HepG2 (cell line): Measurements from ENCODE around the gene SQSTM1. TPM values are rescaled to one million over a fixed set of nuclear protein-coding genes. Genes with fewer than 3 reads are reported as not detected.

Experiments
- ATAC-seq: fragments of 200-7000 bp; cut with Tn5 transposase; 3 replicates; pipeline ENCODE4 v1.9.1; 2020; ENCODE audit warnings: mild to moderate bottlenecking, moderate library complexity
- BruUV-seq: library from RNA; stranded (reverse); fragments of 400-500 nt; replicated peaks from 2 replicates; lab custom pipeline; 2021; lab: Mats Ljungman, UMichigan
- CTCF ChIA-PET: fragments of 300-600 bp; formaldehyde crosslinking; extraction: SDS; loops from one replicate; lab custom pipeline; 2021; ENCODE audit warnings: low total read pairs, inconsistent platforms, low intra/inter-chr PET ratio; lab: Yijun Ruan, JAX
- POLR2A ChIA-PET: fragments of 350-600 bp; sonication (Branson Sonifier 250); formaldehyde crosslinking; loops from one replicate; lab custom pipeline; 2020; ENCODE audit warnings: antibody characterized with exemption, inconsistent platforms; lab: Yijun Ruan, JAX
- DNase-seq: peaks from one replicate; pipeline ENCODE4 v3.0.0-alpha.2; 2015; ENCODE audit warnings: low spot score
- FAIRE-seq: peaks from 3 replicates; lab custom pipeline; 2011; peaks lifted over from hg19 to GRCh38; lab: Jason Lieb, UNC
- H2AFZ ChIP-seq: one replicate; pipeline ENCODE4 v1.6.1; 2011; ENCODE audit warnings: low read length, inconsistent platforms
- H3K27ac ChIP-seq: fragments of 300-600 bp; 3 replicates; pipeline ENCODE4 v1.8.0; 2011; ENCODE audit warnings: mixed run types, mild to moderate bottlenecking, mixed read lengths, low read length, inconsistent platforms; ENCODE audit not compliant: insufficient read depth; ENCODE audit errors: extremely low read length
- H3K27me3 ChIP-seq, 2 experiments: fragments of 200-600 bp in 1 of 2; 2 replicates in 1 of 2; 3 replicates in 1 of 2; pipeline versions ENCODE4 v1.6.0 to v1.8.0; 2011; ENCODE audit warnings: low read length in 2 of 2, mild to moderate bottlenecking in 2 of 2, moderate library complexity in 2 of 2, inconsistent platforms in 1 of 2; ENCODE audit not compliant: insufficient read depth in 2 of 2, control insufficient read depth in 1 of 2
- H3K36me3 ChIP-seq, 2 experiments: fragments of 200-600 bp in 1 of 2; replicated peaks in 1 of 2; 2 replicates in 1 of 2; 3 replicates in 1 of 2; pipeline versions ENCODE4 v1.5.1 to v1.8.0; 2011; ENCODE audit warnings: low read length in 2 of 2, inconsistent platforms in 1 of 2; ENCODE audit not compliant: insufficient read depth in 2 of 2, control insufficient read depth in 1 of 2
- H3K4me1 ChIP-seq: 2 replicates; pipeline ENCODE4 v1.5.1; 2012; ENCODE audit warnings: low read length, inconsistent platforms; ENCODE audit not compliant: insufficient read depth
- H3K4me2 ChIP-seq: 2 replicates; pipeline ENCODE4 v1.6.0; 2011; ENCODE audit warnings: low read depth, low read length, inconsistent platforms
- H3K4me3 ChIP-seq, 3 experiments: fragments of 200-600 bp in 1 of 3; sonication (generic), shearing (Covaris generic) in 1 of 3; replicated peaks in 1 of 3; 2 replicates each; pipeline ENCODE4 v1.5.1; 2011 to 2016; ENCODE audit warnings: low read length in 3 of 3, inconsistent platforms in 2 of 3, low read depth in 2 of 3, mild to moderate bottlenecking in 2 of 3, control low read depth in 1 of 3, mixed read lengths in 1 of 3; ENCODE audit not compliant: insufficient read depth in 1 of 3
- H3K79me2 ChIP-seq: one replicate; pipeline ENCODE4 v1.6.1; 2011; ENCODE audit warnings: low read length, inconsistent platforms; ENCODE audit not compliant: insufficient read depth
- H3K9ac ChIP-seq: 2 replicates; pipeline ENCODE4 v1.6.0; 2011; ENCODE audit warnings: mild to moderate bottlenecking, low read depth, low read length, inconsistent platforms; ENCODE audit not compliant: insufficient read depth
- H3K9me3 ChIP-seq: 2 replicates; pipeline ENCODE4 v1.5.1; 2012; ENCODE audit warnings: mild to moderate bottlenecking, low read length
- H4K20me1 ChIP-seq: 2 replicates; pipeline ENCODE4 v1.6.0; 2011; ENCODE audit warnings: inconsistent platforms, mild to moderate bottlenecking, low read length, moderate library complexity; ENCODE audit not compliant: insufficient read depth
- HMGXB4 ChIP-seq, 2 experiments: sonication (generic) in 1 of 2; formaldehyde crosslinking in 1 of 2; IDR thresholded peaks; 2 replicates each; pipeline versions ENCODE4 v1.4.0 to v1.6.1; 2018 to 2020; ENCODE audit warnings: missing genetic modification reagents in 2 of 2, borderline replicate concordance in 1 of 2, low read depth in 1 of 2, mild to moderate bottlenecking in 1 of 2, missing biosample characterization in 1 of 2
- NFIB ChIP-seq: sonication (generic); formaldehyde crosslinking; IDR thresholded peaks from 2 replicates; pipeline ENCODE4 v1.9.0; 2021; ENCODE audit warnings: missing genetic modification reagents, mild to moderate bottlenecking, borderline replicate concordance
- POLR2AphosphoS2 ChIP-seq: IDR thresholded peaks from 2 replicates; pipeline ENCODE4 v1.6.1; 2011; ENCODE audit warnings: low read depth, low read length, improper control_type of control experiment
- SAFB2 ChIP-seq: sonication (generic); formaldehyde crosslinking; IDR thresholded peaks from 2 replicates; pipeline ENCODE4 v1.5.1; 2020; ENCODE audit warnings: missing genetic modification reagents, low read depth, mild to moderate bottlenecking, borderline replicate concordance
- SIX4 ChIP-seq: sonication (generic); formaldehyde crosslinking; IDR thresholded peaks from 2 replicates; pipeline ENCODE4 v1.4.0; 2020; ENCODE audit warnings: missing genetic modification reagents
- ZNF75D ChIP-seq: sonication (generic); formaldehyde crosslinking; IDR thresholded peaks from 2 replicates; pipeline ENCODE4 v1.8.1; 2023; ENCODE audit warnings: missing genetic modification reagents, mild to moderate bottlenecking, borderline replicate concordance
- ZNF768 ChIP-seq: sonication (generic); formaldehyde crosslinking; IDR thresholded peaks from 2 replicates; pipeline ENCODE4 v1.4.0; 2020; ENCODE audit warnings: missing genetic modification reagents
- WGBS: methylation state at CpG from one replicate; pipeline ENCODE4 v1.1.6; 2017; ENCODE audit warnings: low lambda C conversion rate; 5-methylcytosine and 5-hydroxymethylcytosine counted together
- in situ Hi-C: cut with HindIII; loops from 2 replicates; pipeline ENCODE4 v1.10.0; 2017; ENCODE audit warnings: low pct_unique_long_range_greater_than_20kb; ENCODE audit not compliant: extremely low pct_ligation_motif_present
- intact Hi-C: fragments of 100-400 bp; cut with micrococcal nuclease; formaldehyde crosslinking; loops from one replicate; pipeline ENCODE4 v1.10.0; 2022; ENCODE audit not compliant: unreplicated experiment
- polyA plus RNA-seq, 8 experiments: library from polyadenylated mRNA; depleted of rRNA in 3 of 8; stranded (reverse) in 7 of 8; unstranded in 1 of 8; fragments of >200 nt; fragmentation: Illumina TruSeq in 4 of 8; extraction: Trizol in 4 of 8; gene quantifications; 2 replicates each; pipeline versions ENCODE4 v1.2.1 to v1.2.3, GENCODE V29; 2011 to 2016; ENCODE audit warnings: low read depth in 4 of 8, missing spikeins in 1 of 8, mixed read lengths in 1 of 8; ENCODE audit not compliant: insufficient read depth in 1 of 8
- total RNA-seq, 5 experiments: library from RNA; depleted of rRNA; stranded (reverse); fragments of >200 nt; fragmentation: Illumina TruSeq; extraction: Trizol; gene quantifications; 2 replicates each; pipeline ENCODE4 v1.2.3, GENCODE V29; 2016; ENCODE audit warnings: low read depth in 1 of 5
- TF ChIP-seq, protein P1 (sequence below): sonication (generic); formaldehyde crosslinking; IDR thresholded peaks from 2 replicates; pipeline ENCODE4 v1.4.0; 2020; ENCODE audit warnings: missing genetic modification reagents, borderline replicate concordance
- TF ChIP-seq, protein P2 (sequence below): IDR thresholded peaks from 2 replicates; pipeline ENCODE4 v1.6.1; 2016; ENCODE audit warnings: low read depth
- TF ChIP-seq, protein P3 (sequence below): sonication (generic); formaldehyde crosslinking; IDR thresholded peaks from 2 replicates; pipeline ENCODE4 v1.4.0; 2020; ENCODE audit warnings: missing genetic modification reagents
- TF ChIP-seq, protein P4 (sequence below): sonication (generic); formaldehyde crosslinking; IDR thresholded peaks from 2 replicates; pipeline ENCODE4 v1.4.0; 2020; ENCODE audit warnings: missing genetic modification reagents

Gene SQSTM1
- total and polyA plus RNA-seq, 2 of the 13 experiments (the other 11 are each of a cell fraction or from before 2014, with no cell fraction given), result 90.9 to 160 TPM

DNA sequence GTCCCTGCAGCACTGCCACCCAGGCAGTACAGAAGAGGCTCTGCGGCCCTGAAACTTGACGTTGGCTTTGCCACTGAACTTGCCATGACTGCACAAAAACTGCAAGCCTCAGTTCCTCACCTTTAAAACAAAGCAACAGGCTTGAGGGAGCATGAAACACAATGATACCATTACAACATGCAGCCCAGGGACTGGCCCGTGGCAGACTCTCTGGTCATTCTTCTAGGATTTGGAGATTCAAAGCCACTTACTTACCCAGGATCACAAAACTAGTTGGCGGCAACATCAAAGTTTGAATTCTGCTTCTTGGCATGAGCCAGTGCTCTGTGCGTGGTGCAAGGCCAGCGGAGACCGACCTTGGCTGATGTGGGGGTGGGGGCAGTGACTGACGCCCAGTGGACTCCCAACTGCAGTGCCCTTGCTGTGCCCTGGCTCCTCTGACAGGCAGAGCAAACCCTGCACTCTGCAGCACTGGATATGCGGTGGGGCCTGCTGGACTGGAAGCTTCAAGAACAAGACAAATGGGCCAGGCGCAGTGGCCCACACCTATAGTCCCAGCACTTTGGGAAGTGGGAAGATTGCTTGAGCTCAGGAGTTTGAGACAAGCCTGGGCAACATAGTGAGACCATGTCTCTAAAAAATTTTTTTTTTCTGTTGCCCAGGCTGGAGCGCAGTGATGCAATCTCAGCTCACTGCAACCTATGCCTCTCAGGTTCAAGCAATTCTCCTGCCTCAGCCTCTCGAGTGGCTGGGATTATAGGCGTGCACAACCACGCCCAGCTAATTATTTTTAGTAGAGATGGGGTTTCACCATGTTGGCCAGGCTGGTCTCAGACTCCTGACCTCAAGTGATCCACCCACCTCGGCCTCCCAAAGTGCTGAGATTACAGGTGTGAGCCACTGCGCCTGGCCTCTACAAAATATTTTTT, 18.9 kb downstream of the SQSTM1 start:
- Histone ChIP-seq H3K4me3 (no peak overlapping the region), H3K36me3 (peaks cover 14 to 35% of the 10 kb centered on the region in 2 experiments; a peak in 3 of 5 replicates), H3K9ac (no peak overlapping the region), H3K4me2 (no peak overlapping the region), H3K27ac (peak overlapping the region; percentile 15), H3K27me3 (no peaks in the 10 kb centered on the region), H3K9me3 (no peaks in the 10 kb centered on the region), H3K79me2 (no peaks in the 10 kb centered on the region), H4K20me1 (peaks cover 9% of the 10 kb centered on the region; the same call in 1 of the 2 replicates), H3K4me1 (peaks cover 7% of the 10 kb centered on the region; the same call in 1 of the 2 replicates), H2AFZ (no peak overlapping the region)
- 86% methylated on average over 10 of the region's 16 CpGs for WGBS
- intact Hi-C loops (no loop called here), in situ Hi-C loops (no loop called here)
- DNase-seq (no peak), ATAC-seq (peak; percentile 36), FAIRE-seq (no peak)
- CTCF ChIA-PET, result no interaction called here
- BruUV-seq, result no TSS peak
- POLR2A ChIA-PET, result interaction anchor here (0.7 to 4.3 kb wide), 3 partner anchors 12 to 20 kb away, joined by 3 to 19 read pairs (median 4); partner anchors contain the start of gene SQSTM1
- TF ChIP-seq, protein P1, sequence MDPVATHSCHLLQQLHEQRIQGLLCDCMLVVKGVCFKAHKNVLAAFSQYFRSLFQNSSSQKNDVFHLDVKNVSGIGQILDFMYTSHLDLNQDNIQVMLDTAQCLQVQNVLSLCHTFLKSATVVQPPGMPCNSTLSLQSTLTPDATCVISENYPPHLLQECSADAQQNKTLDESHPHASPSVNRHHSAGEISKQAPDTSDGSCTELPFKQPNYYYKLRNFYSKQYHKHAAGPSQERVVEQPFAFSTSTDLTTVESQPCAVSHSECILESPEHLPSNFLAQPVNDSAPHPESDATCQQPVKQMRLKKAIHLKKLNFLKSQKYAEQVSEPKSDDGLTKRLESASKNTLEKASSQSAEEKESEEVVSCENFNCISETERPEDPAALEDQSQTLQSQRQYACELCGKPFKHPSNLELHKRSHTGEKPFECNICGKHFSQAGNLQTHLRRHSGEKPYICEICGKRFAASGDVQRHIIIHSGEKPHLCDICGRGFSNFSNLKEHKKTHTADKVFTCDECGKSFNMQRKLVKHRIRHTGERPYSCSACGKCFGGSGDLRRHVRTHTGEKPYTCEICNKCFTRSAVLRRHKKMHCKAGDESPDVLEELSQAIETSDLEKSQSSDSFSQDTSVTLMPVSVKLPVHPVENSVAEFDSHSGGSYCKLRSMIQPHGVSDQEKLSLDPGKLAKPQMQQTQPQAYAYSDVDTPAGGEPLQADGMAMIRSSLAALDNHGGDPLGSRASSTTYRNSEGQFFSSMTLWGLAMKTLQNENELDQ, result no peak
- TF ChIP-seq ZNF768, result peak; percentile 29; the same call in 1 of the 2 replicates
- TF ChIP-seq SIX4 (CRISPR knock-in tag), result no peak
- TF ChIP-seq ZNF75D (CRISPR knock-in tag), result no peak
- no peak for TF ChIP-seq HMGXB4 (CRISPR knock-in tag; IDR thresholded peaks at IDR 0.05; ENCODE audit: borderline replicate concordance in 1 of 2, low read depth in 1 of 2)
- TF ChIP-seq, protein P2, sequence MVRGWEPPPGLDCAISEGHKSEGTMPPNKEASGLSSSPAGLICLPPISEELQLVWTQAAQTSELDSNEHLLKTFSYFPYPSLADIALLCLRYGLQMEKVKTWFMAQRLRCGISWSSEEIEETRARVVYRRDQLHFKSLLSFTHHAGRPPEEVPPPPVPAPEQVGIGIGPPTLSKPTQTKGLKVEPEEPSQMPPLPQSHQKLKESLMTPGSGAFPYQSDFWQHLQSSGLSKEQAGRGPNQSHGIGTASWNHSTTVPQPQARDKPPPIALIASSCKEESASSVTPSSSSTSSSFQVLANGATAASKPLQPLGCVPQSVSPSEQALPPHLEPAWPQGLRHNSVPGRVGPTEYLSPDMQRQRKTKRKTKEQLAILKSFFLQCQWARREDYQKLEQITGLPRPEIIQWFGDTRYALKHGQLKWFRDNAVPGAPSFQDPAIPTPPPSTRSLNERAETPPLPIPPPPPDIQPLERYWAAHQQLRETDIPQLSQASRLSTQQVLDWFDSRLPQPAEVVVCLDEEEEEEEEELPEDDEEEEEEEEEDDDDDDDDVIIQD (CRISPR knock-in tag), result no peak
- TF ChIP-seq, protein P3, sequence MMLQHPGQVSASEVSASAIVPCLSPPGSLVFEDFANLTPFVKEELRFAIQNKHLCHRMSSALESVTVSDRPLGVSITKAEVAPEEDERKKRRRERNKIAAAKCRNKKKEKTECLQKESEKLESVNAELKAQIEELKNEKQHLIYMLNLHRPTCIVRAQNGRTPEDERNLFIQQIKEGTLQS, result no peak
- TF ChIP-seq, protein P4, sequence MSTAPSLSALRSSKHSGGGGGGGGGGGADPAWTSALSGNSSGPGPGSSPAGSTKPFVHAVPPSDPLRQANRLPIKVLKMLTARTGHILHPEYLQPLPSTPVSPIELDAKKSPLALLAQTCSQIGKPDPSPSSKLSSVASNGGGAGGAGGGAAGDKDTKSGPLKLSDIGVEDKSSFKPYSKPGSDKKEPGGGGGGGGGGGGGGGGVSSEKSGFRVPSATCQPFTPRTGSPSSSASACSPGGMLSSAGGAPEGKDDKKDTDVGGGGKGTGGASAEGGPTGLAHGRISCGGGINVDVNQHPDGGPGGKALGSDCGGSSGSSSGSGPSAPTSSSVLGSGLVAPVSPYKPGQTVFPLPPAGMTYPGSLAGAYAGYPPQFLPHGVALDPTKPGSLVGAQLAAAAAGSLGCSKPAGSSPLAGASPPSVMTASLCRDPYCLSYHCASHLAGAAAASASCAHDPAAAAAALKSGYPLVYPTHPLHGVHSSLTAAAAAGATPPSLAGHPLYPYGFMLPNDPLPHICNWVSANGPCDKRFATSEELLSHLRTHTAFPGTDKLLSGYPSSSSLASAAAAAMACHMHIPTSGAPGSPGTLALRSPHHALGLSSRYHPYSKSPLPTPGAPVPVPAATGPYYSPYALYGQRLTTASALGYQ (CRISPR knock-in tag), result no peak
- no peak for TF ChIP-seq NFIB (CRISPR knock-in tag)
- peak; percentile 66; the same call in 1 of the 2 replicates for TF ChIP-seq POLR2AphosphoS2
- no peak for TF ChIP-seq SAFB2 (CRISPR knock-in tag)
